KOPT-K1 (cell line): ENCODE measurements around the gene AEBP2.
"Not testable (repeated sequence)": the region's sequence is repeated elsewhere in the genome, so short reads cannot be mapped to it uniquely, and the experiment has no call there.

ENCODE experiments used
- H3K27ac ChIP-seq: fragments of 200-600 bp; sonication (generic); 2 replicates; pipeline ENCODE4 v1.5.1; 2016; ENCODE audit warnings: antibody characterized with exemption, mild to moderate bottlenecking, low read depth, low read length; ENCODE audit not compliant: poor library complexity, severe bottlenecking
- H3K36me3 ChIP-seq: fragments of 200-600 bp; sonication (generic); 2 replicates; pipeline ENCODE4 v1.5.1; 2017; ENCODE audit warnings: antibody characterized with exemption, mild to moderate bottlenecking, low read length, moderate library complexity; ENCODE audit not compliant: insufficient read depth
- H3K9me3 ChIP-seq: fragments of 200-600 bp; sonication (generic); 2 replicates; pipeline ENCODE4 v1.5.1; 2017; ENCODE audit warnings: antibody characterized with exemption, low read length, mild to moderate bottlenecking; ENCODE audit not compliant: insufficient read depth, poor library complexity, severe bottlenecking

AEBP2 gene

GRCh38 chr12:19411234-19412204 is 27.8 kb upstream of the AEBP2 start:
- no peaks in the 10 kb centered on the region for H3K36me3 ChIP-seq
- H3K9me3 ChIP-seq: no peaks in the 10 kb centered on the region
- no peak overlapping the region for H3K27ac ChIP-seq

- Histone ChIP-seq H3K9me3 (no peaks in the 10 kb centered on the region), H3K36me3 (no peaks in the 10 kb centered on the region), H3K27ac (no peak overlapping the region)
Measured at GRCh38 chr12:19412844-19413243, 26.4 kb upstream of the AEBP2 start.

- not testable (repeated sequence) for H3K36me3 ChIP-seq, H3K9me3 ChIP-seq, H3K27ac ChIP-seq
Measured at GRCh38 chr12:19413582-19413981, 25.7 kb upstream of the AEBP2 start.

- Histone ChIP-seq H3K27ac (no peak overlapping the region), H3K36me3 (no peaks in the 10 kb centered on the region), H3K9me3 (no peaks in the 10 kb centered on the region)
Measured at GRCh38 chr12:19415563-19415962, 23.7 kb upstream of the AEBP2 start.

GRCh38 chr12:19419086-19419485 is 20.2 kb upstream of the AEBP2 start:
- H3K9me3 ChIP-seq: no peaks in the 10 kb centered on the region
- H3K27ac ChIP-seq: no peak overlapping the region
- H3K36me3 ChIP-seq: no peaks in the 10 kb centered on the region

GRCh38 chr12:19421503-19422282 is 17.6 kb upstream of the AEBP2 start:
- H3K27ac ChIP-seq: peak overlapping the region; percentile 18
- peaks cover 5% of the 10 kb centered on the region for H3K9me3 ChIP-seq
- no peaks in the 10 kb centered on the region for H3K36me3 ChIP-seq

- H3K36me3 ChIP-seq: no peaks in the 10 kb centered on the region
- H3K9me3 ChIP-seq: peaks cover 9% of the 10 kb centered on the region
- H3K27ac ChIP-seq: no peak overlapping the region
Measured at GRCh38 chr12:19423166-19423930, 15.9 kb upstream of the AEBP2 start.

GRCh38 chr12:19428246-19428645 is 11.0 kb upstream of the AEBP2 start:
- H3K36me3 ChIP-seq: no peaks in the 10 kb centered on the region
- H3K27ac ChIP-seq: no peak overlapping the region
- peaks cover 9% of the 10 kb centered on the region for H3K9me3 ChIP-seq

GRCh38 chr12:19429491-19429890 is 9.8 kb upstream of the AEBP2 start:
- not testable (repeated sequence) for H3K9me3 ChIP-seq, H3K36me3 ChIP-seq, H3K27ac ChIP-seq

- H3K27ac ChIP-seq: peak overlapping the region; percentile 48
Measured at GRCh38 chr12:19430988-19431387, 8.3 kb upstream of the AEBP2 start.

GRCh38 chr12:19431407-19432308 is 7.6 kb upstream of the AEBP2 start:
- Histone ChIP-seq H3K36me3 (no peaks in the 10 kb centered on the region), H3K27ac (peak overlapping the region; percentile 48), H3K9me3 (peaks cover 4% of the 10 kb centered on the region)

More at GRCh38 chr12:19430988-19431387, 8.3 kb upstream of the AEBP2 start:
- peaks cover 9% of the 10 kb centered on the region for H3K9me3 ChIP-seq
- H3K36me3 ChIP-seq: no peaks in the 10 kb centered on the region

- H3K9me3 ChIP-seq: no peaks in the 10 kb centered on the region
- peak overlapping the region; percentile 48 for H3K27ac ChIP-seq
- H3K36me3 ChIP-seq: no peaks in the 10 kb centered on the region
Measured at GRCh38 chr12:19432309-19433170, 6.8 kb upstream of the AEBP2 start.

GRCh38 chr12:19434538-19434937 is 4.8 kb upstream of the AEBP2 start:
- H3K9me3 ChIP-seq: no peaks in the 10 kb centered on the region
- H3K36me3 ChIP-seq: no peaks in the 10 kb centered on the region
- peak overlapping the region; percentile 80 for H3K27ac ChIP-seq
